Cardiac muscle cell (in vitro differentiated cells and primary cell): ENCODE results near the gene TFDP1. TPM values are rescaled to one million over a fixed set of nuclear protein-coding genes. Genes with fewer than 3 reads are reported as not detected.

Experiments used
- DNase-seq, 2 donors: peaks; one replicate each; pipeline versions ENCODE4 v3.0.0 to v3.0.0-alpha.2; 2010 to 2017; ENCODE audit warnings: low read depth in 1 of 2, low spot score in 1 of 2
- H3K27ac ChIP-seq: fragments of 200-600 bp; sonication (generic); 2 replicates; pipeline ENCODE4 v1.5.1; 2016
- H3K27me3 ChIP-seq: fragments of 200-600 bp; sonication (generic); 2 replicates; pipeline ENCODE4 v1.6.0; 2016; ENCODE audit warnings: control low read depth
- H3K36me3 ChIP-seq: fragments of 200-600 bp; sonication (generic); 2 replicates; pipeline ENCODE4 v1.5.1; 2016; ENCODE audit warnings: control low read depth
- H3K4me1 ChIP-seq: fragments of 200-600 bp; sonication (generic); 2 replicates; pipeline ENCODE4 v1.8.1; 2017; ENCODE audit warnings: low read depth, mild to moderate bottlenecking, mixed run types
- H3K4me3 ChIP-seq: fragments of 200-600 bp; sonication (generic); 2 replicates; pipeline ENCODE4 v1.5.1; 2016; ENCODE audit warnings: mild to moderate bottlenecking
- H3K9me3 ChIP-seq: fragments of 200-600 bp; sonication (generic); 2 replicates; pipeline ENCODE4 v1.5.1; 2017; ENCODE audit warnings: low read depth, mild to moderate bottlenecking, control low read depth
- CTCF ChIP-seq: IDR thresholded peaks from 2 replicates; pipeline ENCODE4 v1.5.1; 2012; ENCODE audit warnings: low read depth, mild to moderate bottlenecking, low read length
- polyA plus RNA-seq: library from polyadenylated mRNA; unstranded; fragments of >200 nt; fragmentation: Nextera tagmentation; extraction: Ambion mirVana; gene quantifications from 2 replicates; pipeline ENCODE4 v1.2.1, GENCODE V29; 2016
- total RNA-seq: library from RNA; depleted of rRNA; stranded (reverse); fragments of >200 nt; gene quantifications from 2 replicates; pipeline ENCODE4 v1.2.3, GENCODE V29; 2016

The TFDP1 gene
- total and polyA plus RNA-seq, 2 experiments from 2014 or later, result 36.9 to 81.7 TPM

- Histone ChIP-seq H3K36me3 (no peaks in the 10 kb centered on the region), H3K9me3 (no peaks in the 10 kb centered on the region), H3K4me1 (peaks cover 5% of the 10 kb centered on the region), H3K27ac (no peak overlapping the region), H3K4me3 (no peak overlapping the region), H3K27me3 (no peaks in the 10 kb centered on the region)
- no peak for DNase-seq
- no peak for TF ChIP-seq CTCF
Measured at GRCh38 chr13:113670541-113670940, 86.0 kb downstream of the TFDP1 start.

GRCh38 chr13:113671066-113672001, 86.8 kb downstream of the TFDP1 start:
- H3K4me1 ChIP-seq, result peaks cover 5% of the 10 kb centered on the region
- H3K27ac ChIP-seq, result no peak overlapping the region
- no peaks in the 10 kb centered on the region for H3K9me3 ChIP-seq
- no peaks in the 10 kb centered on the region for H3K27me3 ChIP-seq
- no peak for DNase-seq
- TF ChIP-seq CTCF, result no peak
- no peak overlapping the region for H3K4me3 ChIP-seq
- no peaks in the 10 kb centered on the region for H3K36me3 ChIP-seq

GRCh38 chr13:113672002-113672651, 87.6 kb downstream of the TFDP1 start:
- Histone ChIP-seq H3K27ac (no peak overlapping the region), H3K9me3 (no peaks in the 10 kb centered on the region), H3K36me3 (no peaks in the 10 kb centered on the region), H3K27me3 (no peaks in the 10 kb centered on the region), H3K4me3 (no peak overlapping the region), H3K4me1 (peaks cover 5% of the 10 kb centered on the region)
- DNase-seq, result no peak
- no peak for TF ChIP-seq CTCF

Other genes starting within 250 kb of the TFDP1 start
- gene GRTP1, start 220.6 kb upstream of the TFDP1 start, total RNA-seq, result 18.2 and 24.9 TPM in 2 replicates
- 20.1 and 31.6 TPM in 2 replicates for gene GRTP1, start 220.6 kb upstream of the TFDP1 start, polyA plus RNA-seq
- gene ADPRHL1, start 131.3 kb upstream of the TFDP1 start, total RNA-seq, result 112 and 118 TPM in 2 replicates
- gene ADPRHL1, start 131.3 kb upstream of the TFDP1 start, polyA plus RNA-seq, result 77.3 and 78.2 TPM in 2 replicates
- gene DCUN1D2, start 94.0 kb upstream of the TFDP1 start, total RNA-seq, result 21.2 and 32.4 TPM in 2 replicates
- gene DCUN1D2, start 94.0 kb upstream of the TFDP1 start, polyA plus RNA-seq, result 23.7 and 36.2 TPM in 2 replicates
- not detected in 2 replicates for gene ATP4B, start 73.4 kb downstream of the TFDP1 start, total RNA-seq
- 0.29 TPM in 1 of 2 replicates, not detected in the other for gene ATP4B, start 73.4 kb downstream of the TFDP1 start, polyA plus RNA-seq
- 0.21 and 1.2 TPM in 2 replicates for gene GRK1, start 82.5 kb downstream of the TFDP1 start, total RNA-seq
- gene GRK1, start 82.5 kb downstream of the TFDP1 start, polyA plus RNA-seq, result 0.13 TPM in 1 of 2 replicates, not detected in the other
- gene TMEM255B, start 174.5 kb downstream of the TFDP1 start, total RNA-seq, result 0.46 TPM in 1 of 2 replicates, not detected in the other
- 0.17 and 0.97 TPM in 2 replicates for gene TMEM255B, start 174.5 kb downstream of the TFDP1 start, polyA plus RNA-seq